ENCODE data around the gene OR6S1.

DNA sequence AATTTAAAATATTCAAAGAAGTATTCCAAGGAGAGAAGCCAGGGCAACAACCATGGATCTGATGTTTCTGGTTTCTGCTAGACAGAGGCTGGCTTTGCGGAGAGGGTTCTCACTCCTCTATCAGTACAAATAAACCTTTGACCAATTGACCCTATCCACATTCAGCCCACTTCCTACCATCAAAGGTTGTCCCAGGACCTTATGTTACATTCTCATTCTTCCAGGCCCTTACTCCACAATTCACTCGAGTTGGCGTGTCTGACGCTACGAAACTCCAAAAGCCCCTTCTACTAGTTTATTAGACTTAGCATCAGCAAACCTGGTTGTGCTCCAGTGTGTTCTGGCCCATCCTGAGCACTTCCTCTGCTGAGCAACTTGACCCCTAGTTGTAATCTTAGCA lies 25.5 kb downstream of the OR6S1 start:
- TF ChIP-seq, protein P1, sequence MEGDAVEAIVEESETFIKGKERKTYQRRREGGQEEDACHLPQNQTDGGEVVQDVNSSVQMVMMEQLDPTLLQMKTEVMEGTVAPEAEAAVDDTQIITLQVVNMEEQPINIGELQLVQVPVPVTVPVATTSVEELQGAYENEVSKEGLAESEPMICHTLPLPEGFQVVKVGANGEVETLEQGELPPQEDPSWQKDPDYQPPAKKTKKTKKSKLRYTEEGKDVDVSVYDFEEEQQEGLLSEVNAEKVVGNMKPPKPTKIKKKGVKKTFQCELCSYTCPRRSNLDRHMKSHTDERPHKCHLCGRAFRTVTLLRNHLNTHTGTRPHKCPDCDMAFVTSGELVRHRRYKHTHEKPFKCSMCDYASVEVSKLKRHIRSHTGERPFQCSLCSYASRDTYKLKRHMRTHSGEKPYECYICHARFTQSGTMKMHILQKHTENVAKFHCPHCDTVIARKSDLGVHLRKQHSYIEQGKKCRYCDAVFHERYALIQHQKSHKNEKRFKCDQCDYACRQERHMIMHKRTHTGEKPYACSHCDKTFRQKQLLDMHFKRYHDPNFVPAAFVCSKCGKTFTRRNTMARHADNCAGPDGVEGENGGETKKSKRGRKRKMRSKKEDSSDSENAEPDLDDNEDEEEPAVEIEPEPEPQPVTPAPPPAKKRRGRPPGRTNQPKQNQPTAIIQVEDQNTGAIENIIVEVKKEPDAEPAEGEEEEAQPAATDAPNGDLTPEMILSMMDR (IDR thresholded peaks at IDR 0.05) = no peak
- no peak for TF ChIP-seq POLR2A (IDR thresholded peaks at IDR 0.05)
